ENCODE results near the gene KIAA1586.

DNA sequence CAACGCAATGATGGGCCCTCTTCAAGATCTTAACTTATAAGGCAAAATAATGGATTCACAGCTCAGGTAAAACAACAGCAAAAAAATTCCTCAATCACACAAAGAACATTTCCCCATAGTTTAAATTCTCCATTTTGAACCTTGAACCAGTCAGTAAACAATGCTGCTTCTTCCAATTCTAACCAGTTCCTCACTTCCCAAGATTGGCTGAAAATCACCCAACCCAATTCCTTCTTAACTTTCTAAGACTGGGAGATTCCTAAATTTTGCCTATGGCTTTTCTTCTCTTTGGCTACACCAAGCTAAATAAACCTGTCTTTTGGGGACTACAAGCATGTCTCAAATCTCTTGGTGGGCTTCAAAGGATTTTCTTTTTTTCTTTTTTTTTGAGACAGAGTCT is 40.4 kb downstream of the KIAA1586 start:
- TF ChIP-seq, protein P1, sequence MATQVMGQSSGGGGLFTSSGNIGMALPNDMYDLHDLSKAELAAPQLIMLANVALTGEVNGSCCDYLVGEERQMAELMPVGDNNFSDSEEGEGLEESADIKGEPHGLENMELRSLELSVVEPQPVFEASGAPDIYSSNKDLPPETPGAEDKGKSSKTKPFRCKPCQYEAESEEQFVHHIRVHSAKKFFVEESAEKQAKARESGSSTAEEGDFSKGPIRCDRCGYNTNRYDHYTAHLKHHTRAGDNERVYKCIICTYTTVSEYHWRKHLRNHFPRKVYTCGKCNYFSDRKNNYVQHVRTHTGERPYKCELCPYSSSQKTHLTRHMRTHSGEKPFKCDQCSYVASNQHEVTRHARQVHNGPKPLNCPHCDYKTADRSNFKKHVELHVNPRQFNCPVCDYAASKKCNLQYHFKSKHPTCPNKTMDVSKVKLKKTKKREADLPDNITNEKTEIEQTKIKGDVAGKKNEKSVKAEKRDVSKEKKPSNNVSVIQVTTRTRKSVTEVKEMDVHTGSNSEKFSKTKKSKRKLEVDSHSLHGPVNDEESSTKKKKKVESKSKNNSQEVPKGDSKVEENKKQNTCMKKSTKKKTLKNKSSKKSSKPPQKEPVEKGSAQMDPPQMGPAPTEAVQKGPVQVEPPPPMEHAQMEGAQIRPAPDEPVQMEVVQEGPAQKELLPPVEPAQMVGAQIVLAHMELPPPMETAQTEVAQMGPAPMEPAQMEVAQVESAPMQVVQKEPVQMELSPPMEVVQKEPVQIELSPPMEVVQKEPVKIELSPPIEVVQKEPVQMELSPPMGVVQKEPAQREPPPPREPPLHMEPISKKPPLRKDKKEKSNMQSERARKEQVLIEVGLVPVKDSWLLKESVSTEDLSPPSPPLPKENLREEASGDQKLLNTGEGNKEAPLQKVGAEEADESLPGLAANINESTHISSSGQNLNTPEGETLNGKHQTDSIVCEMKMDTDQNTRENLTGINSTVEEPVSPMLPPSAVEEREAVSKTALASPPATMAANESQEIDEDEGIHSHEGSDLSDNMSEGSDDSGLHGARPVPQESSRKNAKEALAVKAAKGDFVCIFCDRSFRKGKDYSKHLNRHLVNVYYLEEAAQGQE (IDR thresholded peaks at IDR 0.05; ENCODE audit: insufficient read depth in 1 of 2, low read depth in 2 of 2, low read length in 2 of 2) = no peak
- TF ChIP-seq POLR2AphosphoS5 (IDR thresholded peaks at IDR 0.05; ENCODE audit: low read depth, low read length) (no peak), SIN3A (IDR thresholded peaks at IDR 0.05; ENCODE audit: borderline replicate concordance, insufficient read depth, low read length) (no peak)
